ENCODE measurements around the gene OR2L2.

DNA sequence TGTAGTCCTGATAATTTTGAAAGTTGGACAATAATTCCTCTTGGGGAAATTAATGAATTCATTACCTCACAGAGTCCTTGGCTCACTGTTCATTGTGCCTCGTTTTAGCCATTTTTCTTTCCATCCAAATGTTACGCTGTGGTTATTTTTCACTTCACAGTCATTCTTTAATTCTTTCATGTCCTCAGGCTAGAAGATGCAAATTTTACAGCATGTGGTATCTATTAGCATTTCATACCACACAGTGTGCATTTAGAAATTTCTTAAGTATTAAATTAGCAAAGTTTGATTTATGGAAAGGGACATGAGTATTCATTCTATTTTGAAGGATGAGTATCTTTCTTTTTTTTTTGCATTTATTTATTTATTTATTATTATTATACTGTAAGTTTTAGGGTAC is 35.2 kb downstream of the OR2L2 start:
- TF ChIP-seq, protein P1, sequence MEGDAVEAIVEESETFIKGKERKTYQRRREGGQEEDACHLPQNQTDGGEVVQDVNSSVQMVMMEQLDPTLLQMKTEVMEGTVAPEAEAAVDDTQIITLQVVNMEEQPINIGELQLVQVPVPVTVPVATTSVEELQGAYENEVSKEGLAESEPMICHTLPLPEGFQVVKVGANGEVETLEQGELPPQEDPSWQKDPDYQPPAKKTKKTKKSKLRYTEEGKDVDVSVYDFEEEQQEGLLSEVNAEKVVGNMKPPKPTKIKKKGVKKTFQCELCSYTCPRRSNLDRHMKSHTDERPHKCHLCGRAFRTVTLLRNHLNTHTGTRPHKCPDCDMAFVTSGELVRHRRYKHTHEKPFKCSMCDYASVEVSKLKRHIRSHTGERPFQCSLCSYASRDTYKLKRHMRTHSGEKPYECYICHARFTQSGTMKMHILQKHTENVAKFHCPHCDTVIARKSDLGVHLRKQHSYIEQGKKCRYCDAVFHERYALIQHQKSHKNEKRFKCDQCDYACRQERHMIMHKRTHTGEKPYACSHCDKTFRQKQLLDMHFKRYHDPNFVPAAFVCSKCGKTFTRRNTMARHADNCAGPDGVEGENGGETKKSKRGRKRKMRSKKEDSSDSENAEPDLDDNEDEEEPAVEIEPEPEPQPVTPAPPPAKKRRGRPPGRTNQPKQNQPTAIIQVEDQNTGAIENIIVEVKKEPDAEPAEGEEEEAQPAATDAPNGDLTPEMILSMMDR (IDR thresholded peaks at IDR 0.05; ENCODE audit: poor library complexity): no peak
- no peak for TF ChIP-seq EZH2 (IDR thresholded peaks at IDR 0.05; ENCODE audit: borderline replicate concordance)
